Measurements from ENCODE around the gene MMGT1.
A peak's percentile ranks its signal among the peaks of the same experiment; 100 is the strongest.

Gene MMGT1

DNA sequence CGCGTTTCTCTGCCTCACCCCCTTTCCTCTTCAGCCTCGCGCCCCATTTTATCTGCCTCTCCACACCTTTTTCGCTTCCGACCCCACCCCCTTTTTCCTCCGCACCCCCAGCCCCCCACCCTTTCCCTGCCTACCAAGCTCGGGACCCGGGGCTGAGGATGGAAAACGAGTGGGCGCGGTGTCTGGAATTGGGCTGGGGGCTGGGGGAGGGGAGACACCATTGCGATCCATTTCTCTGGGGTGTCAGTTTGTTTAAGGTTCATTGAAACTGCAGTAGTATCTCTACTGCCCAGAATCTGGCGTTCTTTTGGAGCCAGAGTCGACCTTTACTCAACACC lies 12.2 kb upstream of the MMGT1 start:
- peak overlapping the region; percentile 67 to 87 for H3K27ac ChIP-seq
- H3K4me3 ChIP-seq: peak overlapping the region; percentile 80
- TF ChIP-seq, protein P1, sequence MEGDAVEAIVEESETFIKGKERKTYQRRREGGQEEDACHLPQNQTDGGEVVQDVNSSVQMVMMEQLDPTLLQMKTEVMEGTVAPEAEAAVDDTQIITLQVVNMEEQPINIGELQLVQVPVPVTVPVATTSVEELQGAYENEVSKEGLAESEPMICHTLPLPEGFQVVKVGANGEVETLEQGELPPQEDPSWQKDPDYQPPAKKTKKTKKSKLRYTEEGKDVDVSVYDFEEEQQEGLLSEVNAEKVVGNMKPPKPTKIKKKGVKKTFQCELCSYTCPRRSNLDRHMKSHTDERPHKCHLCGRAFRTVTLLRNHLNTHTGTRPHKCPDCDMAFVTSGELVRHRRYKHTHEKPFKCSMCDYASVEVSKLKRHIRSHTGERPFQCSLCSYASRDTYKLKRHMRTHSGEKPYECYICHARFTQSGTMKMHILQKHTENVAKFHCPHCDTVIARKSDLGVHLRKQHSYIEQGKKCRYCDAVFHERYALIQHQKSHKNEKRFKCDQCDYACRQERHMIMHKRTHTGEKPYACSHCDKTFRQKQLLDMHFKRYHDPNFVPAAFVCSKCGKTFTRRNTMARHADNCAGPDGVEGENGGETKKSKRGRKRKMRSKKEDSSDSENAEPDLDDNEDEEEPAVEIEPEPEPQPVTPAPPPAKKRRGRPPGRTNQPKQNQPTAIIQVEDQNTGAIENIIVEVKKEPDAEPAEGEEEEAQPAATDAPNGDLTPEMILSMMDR (IDR thresholded peaks at IDR 0.05): no peak
- no peak for DNase-seq (ENCODE audit: low spot score)

DNA sequence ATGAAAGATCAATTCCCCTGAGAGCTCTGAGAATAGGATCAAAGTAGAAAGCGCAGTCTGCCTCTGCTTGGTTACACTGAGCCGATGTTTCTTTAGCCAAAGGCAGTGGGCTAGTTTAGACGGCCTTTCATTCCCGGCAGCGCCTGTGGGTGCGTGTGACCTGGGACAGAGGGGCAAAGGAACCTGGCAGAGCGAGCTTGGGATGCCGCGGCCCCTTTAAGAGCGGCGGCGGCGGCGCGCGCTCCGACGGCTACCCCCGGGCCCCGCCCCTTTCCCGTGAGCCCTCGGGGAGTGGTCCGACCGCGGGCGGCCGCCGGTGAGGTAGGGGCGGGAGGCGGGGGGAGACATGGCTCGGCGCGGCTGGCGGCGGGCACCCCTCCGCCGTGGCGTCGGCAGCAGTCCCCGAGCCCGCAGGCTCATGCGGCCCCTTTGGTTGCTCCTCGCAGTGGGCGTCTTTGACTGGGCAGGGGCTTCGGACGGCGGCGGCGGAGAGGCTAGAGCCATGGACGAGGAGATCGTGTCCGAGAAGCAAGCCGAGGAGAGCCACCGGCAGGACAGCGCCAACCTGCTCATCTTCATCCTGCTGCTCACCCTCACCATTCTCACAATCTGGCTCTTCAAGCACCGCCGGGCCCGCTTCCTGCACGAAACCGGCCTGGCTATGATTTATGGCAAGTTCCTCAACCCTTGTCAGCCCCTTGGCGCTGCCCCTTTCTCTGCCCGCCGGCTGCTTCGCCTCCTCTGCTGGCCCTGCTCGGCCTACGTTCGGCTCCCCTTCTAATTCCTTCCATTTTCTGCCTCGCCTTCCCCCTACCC lies 11.6 kb upstream of the MMGT1 start, which contains the start of gene SLC9A6:
Gene SLC9A6 (plus strand): TSS at position 279 of the 816 bp plus-strand sequence. CDS start 224 bp downstream, at position 503.
- H3K27ac ChIP-seq: peak within 1 kb of the TSS; percentile 67 to 87
- TF ChIP-seq, protein P1 (IDR thresholded peaks at IDR 0.05): no peak
- DNase-seq (ENCODE audit: low spot score): peak; percentile 77

GRCh38 chrX:135984791-135985156 lies 11.0 kb upstream of the MMGT1 start:
- Histone ChIP-seq H3K4me3 (peak overlapping the region; percentile 80), H3K27ac (peak overlapping the region; percentile 67 to 87)
- TF ChIP-seq, protein P1 (IDR thresholded peaks at IDR 0.05): no peak
- no peak for DNase-seq (ENCODE audit: low spot score)

More for the DNA sequence above, 11.6 kb upstream of the MMGT1 start, which contains the start of gene SLC9A6:
- peak within 1 kb of the TSS; percentile 80 for H3K4me3 ChIP-seq

DNA sequence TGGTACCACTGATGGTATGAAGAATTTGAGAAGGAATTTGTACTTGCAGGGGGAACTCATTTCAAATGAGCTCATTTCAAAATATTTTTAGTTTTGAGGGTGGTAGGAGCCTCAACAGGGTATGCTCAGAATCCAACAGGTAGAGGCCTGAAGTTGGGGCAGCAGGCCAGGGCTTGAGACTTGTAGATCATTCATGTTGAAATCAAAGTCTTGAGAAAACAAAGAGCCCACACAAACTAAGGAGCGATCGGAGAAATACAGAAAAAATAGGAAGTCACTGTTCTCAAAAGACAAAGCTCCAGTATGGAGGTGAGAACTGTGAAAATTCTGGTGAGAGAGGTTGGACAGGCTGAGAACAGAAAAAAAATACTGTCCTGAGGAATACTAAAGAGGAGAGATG lies 10.5 kb upstream of the MMGT1 start:
- H3K27ac ChIP-seq: no peak overlapping the region
- TF ChIP-seq, protein P1 (IDR thresholded peaks at IDR 0.05): no peak
- H3K4me3 ChIP-seq: peak overlapping the region; percentile 80
- DNase-seq (ENCODE audit: low spot score): no peak

DNA sequence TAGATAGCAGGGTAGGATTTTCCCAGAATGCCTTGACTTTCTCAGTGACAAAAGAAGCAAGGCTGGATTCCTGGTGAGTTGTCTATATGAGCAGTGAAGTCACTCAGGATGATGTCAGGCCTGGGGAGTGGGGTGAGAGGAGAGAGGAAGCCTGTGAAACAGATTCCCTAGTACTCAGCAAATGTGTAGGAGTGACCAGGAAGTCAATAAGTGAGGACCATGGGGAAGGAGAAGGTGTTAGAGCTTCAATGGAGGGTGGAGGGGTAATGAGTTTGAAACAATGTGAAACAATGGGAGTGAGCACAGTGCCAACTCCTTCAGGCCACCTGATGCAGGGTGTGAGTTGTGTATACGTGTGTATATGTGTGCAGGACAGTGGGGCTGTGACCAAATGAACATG lies 9.1 kb upstream of the MMGT1 start:
- H3K4me3 ChIP-seq: no peak overlapping the region
- DNase-seq (ENCODE audit: low spot score): no peak
- H3K27ac ChIP-seq: no peak overlapping the region
- TF ChIP-seq, protein P1 (IDR thresholded peaks at IDR 0.05): no peak

- TF ChIP-seq, protein P1 (IDR thresholded peaks at IDR 0.05): no peak
- DNase-seq (ENCODE audit: low spot score): no peak
- Histone ChIP-seq H3K4me3 (no peak overlapping the region), H3K27ac (no peak overlapping the region)
Measured at GRCh38 chrX:135981668-135982067, 7.9 kb upstream of the MMGT1 start.

DNA sequence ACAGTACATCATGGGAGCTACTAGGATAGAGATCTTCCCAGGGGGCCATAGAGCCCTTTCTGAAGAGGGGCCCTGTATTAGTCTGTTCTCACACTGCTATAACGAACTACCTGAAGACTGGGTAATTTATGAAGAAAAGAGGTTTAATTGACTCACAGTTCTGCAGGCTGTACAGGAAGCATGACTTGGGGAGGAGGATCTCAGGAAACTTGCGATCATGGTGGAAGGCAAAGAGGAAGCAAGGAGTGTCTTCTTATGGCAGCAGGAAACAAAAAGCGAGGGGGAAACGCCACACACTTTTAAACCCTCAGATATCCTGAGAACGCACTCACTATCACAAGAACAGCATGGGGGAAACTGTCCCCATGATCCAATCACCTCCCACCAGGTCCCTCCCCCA lies 7.2 kb upstream of the MMGT1 start:
- TF ChIP-seq, protein P1 (IDR thresholded peaks at IDR 0.05): no peak
- no peak for DNase-seq (ENCODE audit: low spot score)
- H3K4me3 ChIP-seq: no peak overlapping the region
- no peak overlapping the region for H3K27ac ChIP-seq
